ENCODE results near the gene KRT31.

KRT31 gene

GRCh38 chr17:41415411-41415810 lies 18.0 kb upstream of the KRT31 start:
- DNase-seq (ENCODE audit: extremely low spot score), result no peak
- ChIA-PET CTCF (no interaction called here), POLR2A (no interaction called here)
- TF ChIP-seq CTCF (IDR thresholded peaks at IDR 0.05; ENCODE audit: control extremely low read depth, extremely low read depth, low read depth, missing control alignments), result no peak

- TF ChIP-seq CTCF (IDR thresholded peaks at IDR 0.05; ENCODE audit: control extremely low read depth, extremely low read depth, low read depth, missing control alignments), result no peak
- POLR2A ChIA-PET, result no interaction called here
- CTCF ChIA-PET, result no interaction called here
- no peak for DNase-seq (ENCODE audit: extremely low spot score)
Observed at GRCh38 chr17:41413982-41414381, 16.6 kb upstream of the KRT31 start.

GRCh38 chr17:41413353-41413957 lies 16.0 kb upstream of the KRT31 start:
- DNase-seq (ENCODE audit: extremely low spot score), result no peak
- CTCF ChIA-PET, result no interaction called here
- TF ChIP-seq CTCF (IDR thresholded peaks at IDR 0.05; ENCODE audit: control extremely low read depth, extremely low read depth, low read depth, missing control alignments), result no peak
- POLR2A ChIA-PET, result no interaction called here

- CTCF ChIA-PET, result no interaction called here
- no peak for TF ChIP-seq CTCF (IDR thresholded peaks at IDR 0.05; ENCODE audit: control extremely low read depth, extremely low read depth, low read depth, missing control alignments)
- no peak for DNase-seq (ENCODE audit: extremely low spot score)
- POLR2A ChIA-PET, result no interaction called here
Observed at GRCh38 chr17:41411072-41411840, 13.8 kb upstream of the KRT31 start.

GRCh38 chr17:41407226-41407625 lies 9.8 kb upstream of the KRT31 start:
- POLR2A ChIA-PET, result no interaction called here

GRCh38 chr17:41406205-41406604 lies 8.8 kb upstream of the KRT31 start:
- TF ChIP-seq CTCF (IDR thresholded peaks at IDR 0.05; ENCODE audit: control extremely low read depth, extremely low read depth, low read depth, missing control alignments), result no peak
- POLR2A ChIA-PET, result no interaction called here
- CTCF ChIA-PET, result no interaction called here
- DNase-seq (ENCODE audit: extremely low spot score), result no peak

More at GRCh38 chr17:41407226-41407625, 9.8 kb upstream of the KRT31 start:
- TF ChIP-seq CTCF (IDR thresholded peaks at IDR 0.05; ENCODE audit: control extremely low read depth, extremely low read depth, low read depth, missing control alignments), result no peak
- CTCF ChIA-PET, result interaction anchor here (2.6 kb wide), 1 partner anchor 10 kb away, joined by 13 read pairs; no protein-coding TSS in a partner anchor
- no peak for DNase-seq (ENCODE audit: extremely low spot score)
